ENCODE results near the gene KIF5C.

KIF5C gene

GRCh38 chr2:148968776-148969319, 93.8 kb downstream of the KIF5C start:
- Histone ChIP-seq H3K4me2 (ENCODE audit: low read length, poor library complexity, severe bottlenecking) (no peak overlapping the region), H3K9ac (ENCODE audit: low read length) (no peak overlapping the region), H2AFZ (ENCODE audit: low read depth, low read length) (no peak overlapping the region), H3K27me3 (ENCODE audit: control insufficient read depth in 1 of 2, insufficient read depth in 1 of 2, low read length in 2 of 2) (peaks cover 0 to 10% of the 10 kb centered on the region in 2 experiments), H2BK12ac (ENCODE audit: low read length in 2 of 2) (no peak overlapping the region), H4K91ac (ENCODE audit: low read length) (no peak overlapping the region), H2BK15ac (ENCODE audit: low read depth, poor library complexity, severe bottlenecking) (no peak overlapping the region), H2BK5ac (ENCODE audit: low read depth, low read length, poor library complexity, severe bottlenecking) (no peak overlapping the region), H2BK120ac (ENCODE audit: low read depth, low read length) (no peak overlapping the region), H3K79me1 (replicated peaks; ENCODE audit: low read length, poor library complexity, severe bottlenecking) (no peaks in the 10 kb centered on the region), H4K8ac (ENCODE audit: low read length) (no peak overlapping the region), H3K23ac (ENCODE audit: low read length in 2 of 2) (no peak overlapping the region), H3K14ac (ENCODE audit: low read length in 2 of 2) (no peak overlapping the region), H3K4me1 (ENCODE audit: control insufficient read depth, insufficient read depth, low read depth, low read length) (no peaks in the 10 kb centered on the region), H3K36me3 (ENCODE audit: control insufficient read depth in 1 of 2, insufficient read depth in 2 of 2, low read depth in 1 of 2, low read length in 2 of 2) (no peaks in the 10 kb centered on the region), H3K4ac (ENCODE audit: low read depth in 1 of 2, low read length in 2 of 2) (no peak overlapping the region), H3K4me3 (ENCODE audit: insufficient read depth in 1 of 2, low read depth in 1 of 2, low read length in 2 of 2) (no peak overlapping the region), H3K18ac (ENCODE audit: low read depth in 1 of 2, low read length in 2 of 2) (no peak overlapping the region), H3K9me3 (ENCODE audit: control insufficient read depth, low read length) (no peaks in the 10 kb centered on the region), H3K27ac (ENCODE audit: low read length, poor library complexity, severe bottlenecking) (no peak overlapping the region), H2AK5ac (ENCODE audit: low read length, severe bottlenecking) (no peak overlapping the region)
- 77% methylated on average over 4 of the region's 4 CpGs for WGBS
- no peak for DNase-seq

DNA sequence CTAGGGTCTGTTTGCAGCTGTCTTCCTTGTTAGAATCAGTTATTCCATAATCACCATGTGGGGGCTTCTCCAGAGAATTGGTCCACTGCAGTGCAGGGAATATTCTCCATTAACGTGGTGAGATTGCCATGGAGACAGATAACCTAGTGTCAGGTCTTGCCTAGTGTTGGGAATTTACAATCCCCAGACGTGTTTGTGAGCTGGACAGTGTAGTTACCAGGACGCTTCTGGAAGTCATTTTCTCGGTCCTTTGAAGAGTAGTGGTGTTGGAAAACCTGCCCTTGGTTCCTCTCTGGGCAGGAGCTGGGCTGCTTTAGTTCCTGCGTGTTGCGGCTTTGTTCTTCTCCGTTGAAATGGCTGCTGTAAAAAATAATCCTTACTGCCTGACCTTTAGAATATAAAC, 94.6 kb downstream of the KIF5C start:
- no peak for DNase-seq
- H3K36me3 ChIP-seq (ENCODE audit: control insufficient read depth in 1 of 2, insufficient read depth in 2 of 2, low read depth in 1 of 2, low read length in 2 of 2) = no peaks in the 10 kb centered on the region
- H2BK120ac ChIP-seq (ENCODE audit: low read depth, low read length) = no peak overlapping the region
- H3K4ac ChIP-seq (ENCODE audit: low read depth in 1 of 2, low read length in 2 of 2) = no peak overlapping the region
- peaks cover 0 to 10% of the 10 kb centered on the region in 2 experiments for H3K27me3 ChIP-seq (ENCODE audit: control insufficient read depth in 1 of 2, insufficient read depth in 1 of 2, low read length in 2 of 2)
- no peak overlapping the region for H2BK15ac ChIP-seq (ENCODE audit: low read depth, poor library complexity, severe bottlenecking)
- H3K23ac ChIP-seq (ENCODE audit: low read length in 2 of 2) = no peak overlapping the region
- H3K4me2 ChIP-seq (ENCODE audit: low read length, poor library complexity, severe bottlenecking) = no peak overlapping the region
- WGBS = 32% methylated on average over 5 of the region's 7 CpGs
- no peak overlapping the region for H2AK5ac ChIP-seq (ENCODE audit: low read length, severe bottlenecking)
- no peaks in the 10 kb centered on the region for H3K4me1 ChIP-seq (ENCODE audit: control insufficient read depth, insufficient read depth, low read depth, low read length)
- H3K18ac ChIP-seq (ENCODE audit: low read depth in 1 of 2, low read length in 2 of 2) = no peak overlapping the region
- H3K14ac ChIP-seq (ENCODE audit: low read length in 2 of 2) = no peak overlapping the region
- no peak overlapping the region for H2AFZ ChIP-seq (ENCODE audit: low read depth, low read length)
- H3K27ac ChIP-seq (ENCODE audit: low read length, poor library complexity, severe bottlenecking) = no peak overlapping the region
- no peak overlapping the region for H2BK12ac ChIP-seq (ENCODE audit: low read length in 2 of 2)
- no peaks in the 10 kb centered on the region for H3K79me1 ChIP-seq (replicated peaks; ENCODE audit: low read length, poor library complexity, severe bottlenecking)
- no peaks in the 10 kb centered on the region for H3K9me3 ChIP-seq (ENCODE audit: control insufficient read depth, low read length)
- no peak overlapping the region for H2BK5ac ChIP-seq (ENCODE audit: low read depth, low read length, poor library complexity, severe bottlenecking)
- no peak overlapping the region for H4K8ac ChIP-seq (ENCODE audit: low read length)
- H3K9ac ChIP-seq (ENCODE audit: low read length) = no peak overlapping the region
- H4K91ac ChIP-seq (ENCODE audit: low read length) = no peak overlapping the region
- no peak overlapping the region for H3K4me3 ChIP-seq (ENCODE audit: insufficient read depth in 1 of 2, low read depth in 1 of 2, low read length in 2 of 2)

DNA sequence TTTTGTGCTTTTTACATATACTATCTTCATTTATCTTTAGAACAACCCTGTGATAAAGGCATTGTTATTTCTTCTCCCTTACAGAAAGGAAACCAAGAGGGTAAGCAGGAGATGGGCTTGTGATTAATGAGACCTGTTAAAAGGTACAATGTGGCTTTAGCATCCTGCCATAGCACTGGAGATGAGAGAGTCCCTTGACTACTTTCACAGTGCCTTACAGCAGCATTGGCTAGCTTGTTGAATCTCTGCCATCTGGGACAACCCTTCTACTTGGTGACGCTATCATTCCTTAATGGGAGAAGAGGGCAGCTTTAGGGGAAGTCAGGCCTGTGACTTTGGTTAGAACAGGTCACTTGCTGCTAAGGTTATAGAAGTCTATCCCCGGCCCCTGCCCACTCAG, 95.4 kb downstream of the KIF5C start:
- 81% methylated on average over 2 of the region's 2 CpGs for WGBS

DNA sequence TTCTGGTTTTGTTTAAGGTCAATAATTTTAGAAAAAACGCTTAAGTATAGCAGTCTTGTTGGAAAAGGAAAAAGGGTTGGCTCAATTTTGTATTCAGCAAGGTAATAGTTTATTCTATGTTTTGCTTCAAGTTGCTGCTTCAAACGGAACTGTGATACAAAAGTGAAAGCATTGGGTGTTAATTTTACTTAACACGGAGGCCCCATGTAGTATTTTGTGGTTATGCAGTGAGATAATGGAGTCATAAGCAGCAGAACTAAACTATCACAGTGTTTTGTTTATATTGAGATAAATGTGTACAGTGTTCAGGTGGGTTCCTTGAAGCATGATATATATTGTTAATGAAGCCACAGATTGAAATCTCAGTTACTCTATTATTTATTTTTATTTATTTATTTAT, 96.5 kb downstream of the KIF5C start:
- Histone ChIP-seq H3K23ac (ENCODE audit: low read length in 2 of 2) (no peak overlapping the region), H3K4ac (ENCODE audit: low read depth in 1 of 2, low read length in 2 of 2) (no peak overlapping the region), H3K36me3 (ENCODE audit: control insufficient read depth in 1 of 2, insufficient read depth in 2 of 2, low read depth in 1 of 2, low read length in 2 of 2) (no peaks in the 10 kb centered on the region), H4K8ac (ENCODE audit: low read length) (no peak overlapping the region), H4K91ac (ENCODE audit: low read length) (no peak overlapping the region), H2BK12ac (ENCODE audit: low read length in 2 of 2) (no peak overlapping the region), H2BK5ac (ENCODE audit: low read depth, low read length, poor library complexity, severe bottlenecking) (no peak overlapping the region), H2AFZ (ENCODE audit: low read depth, low read length) (no peak overlapping the region), H3K4me3 (ENCODE audit: insufficient read depth in 1 of 2, low read depth in 1 of 2, low read length in 2 of 2) (no peak overlapping the region), H3K79me1 (replicated peaks; ENCODE audit: low read length, poor library complexity, severe bottlenecking) (no peaks in the 10 kb centered on the region), H2AK5ac (ENCODE audit: low read length, severe bottlenecking) (no peak overlapping the region), H2BK120ac (ENCODE audit: low read depth, low read length) (no peak overlapping the region), H3K27me3 (ENCODE audit: control insufficient read depth in 1 of 2, insufficient read depth in 1 of 2, low read length in 2 of 2) (peaks cover 0 to 7% of the 10 kb centered on the region in 2 experiments), H3K27ac (ENCODE audit: low read length, poor library complexity, severe bottlenecking) (no peak overlapping the region), H3K9me3 (ENCODE audit: control insufficient read depth, low read length) (no peaks in the 10 kb centered on the region), H3K14ac (ENCODE audit: low read length in 2 of 2) (no peak overlapping the region), H2BK15ac (ENCODE audit: low read depth, poor library complexity, severe bottlenecking) (no peak overlapping the region), H3K4me1 (ENCODE audit: control insufficient read depth, insufficient read depth, low read depth, low read length) (no peaks in the 10 kb centered on the region), H3K4me2 (ENCODE audit: low read length, poor library complexity, severe bottlenecking) (no peak overlapping the region), H3K9ac (ENCODE audit: low read length) (no peak overlapping the region), H3K18ac (ENCODE audit: low read depth in 1 of 2, low read length in 2 of 2) (no peak overlapping the region)
- no peak for DNase-seq
- WGBS = 83% methylated on average over 3 of the region's 3 CpGs

More for the DNA sequence above, 95.4 kb downstream of the KIF5C start:
- Histone ChIP-seq H3K23ac (ENCODE audit: low read length in 2 of 2) (no peak overlapping the region), H3K14ac (ENCODE audit: low read length in 2 of 2) (no peak overlapping the region), H3K36me3 (ENCODE audit: control insufficient read depth in 1 of 2, insufficient read depth in 2 of 2, low read depth in 1 of 2, low read length in 2 of 2) (no peaks in the 10 kb centered on the region), H3K9ac (ENCODE audit: low read length) (no peak overlapping the region), H4K8ac (ENCODE audit: low read length) (no peak overlapping the region), H2AK5ac (ENCODE audit: low read length, severe bottlenecking) (no peak overlapping the region), H3K4me3 (ENCODE audit: insufficient read depth in 1 of 2, low read depth in 1 of 2, low read length in 2 of 2) (no peak overlapping the region), H2BK120ac (ENCODE audit: low read depth, low read length) (no peak overlapping the region), H2AFZ (ENCODE audit: low read depth, low read length) (no peak overlapping the region), H4K91ac (ENCODE audit: low read length) (no peak overlapping the region), H2BK12ac (ENCODE audit: low read length in 2 of 2) (no peak overlapping the region), H3K79me1 (replicated peaks; ENCODE audit: low read length, poor library complexity, severe bottlenecking) (no peaks in the 10 kb centered on the region), H2BK5ac (ENCODE audit: low read depth, low read length, poor library complexity, severe bottlenecking) (no peak overlapping the region), H3K9me3 (ENCODE audit: control insufficient read depth, low read length) (no peaks in the 10 kb centered on the region), H2BK15ac (ENCODE audit: low read depth, poor library complexity, severe bottlenecking) (no peak overlapping the region), H3K18ac (ENCODE audit: low read depth in 1 of 2, low read length in 2 of 2) (no peak overlapping the region), H3K27ac (ENCODE audit: low read length, poor library complexity, severe bottlenecking) (no peak overlapping the region), H3K4me1 (ENCODE audit: control insufficient read depth, insufficient read depth, low read depth, low read length) (no peaks in the 10 kb centered on the region), H3K4ac (ENCODE audit: low read depth in 1 of 2, low read length in 2 of 2) (no peak overlapping the region), H3K27me3 (ENCODE audit: control insufficient read depth in 1 of 2, insufficient read depth in 1 of 2, low read length in 2 of 2) (peaks cover 0 to 9% of the 10 kb centered on the region in 2 experiments), H3K4me2 (ENCODE audit: low read length, poor library complexity, severe bottlenecking) (no peak overlapping the region)
- no peak for DNase-seq

Data from mesenchymal stem cell (in vitro differentiated cells and primary cell).